HG02798 (cell line): ENCODE results near the gene FOXN3.

Source experiments
- ATAC-seq: cut with Tn5 transposase; IDR thresholded peaks from one replicate; pipeline ENCODE4 v1.9.1; 2021; ENCODE audit warnings: mild to moderate bottlenecking; ENCODE audit not compliant: unreplicated experiment, poor library complexity

FOXN3 gene

GRCh38 chr14:89185919-89186855 lies 230.8 kb downstream of the FOXN3 start:
- ATAC-seq, result no peak

GRCh38 chr14:89184952-89185351 lies 232.1 kb downstream of the FOXN3 start:
- ATAC-seq, result no peak

GRCh38 chr14:89182326-89182725 lies 234.7 kb downstream of the FOXN3 start:
- no peak for ATAC-seq

- ATAC-seq, result no peak
Measured at GRCh38 chr14:89180546-89180945, 236.5 kb downstream of the FOXN3 start.

- ATAC-seq, result no peak
Measured at GRCh38 chr14:89179891-89180404, 237.1 kb downstream of the FOXN3 start.

GRCh38 chr14:89178800-89179535 lies 238.1 kb downstream of the FOXN3 start:
- no peak for ATAC-seq

- no peak for ATAC-seq
Measured at GRCh38 chr14:89178376-89178775, 238.7 kb downstream of the FOXN3 start.

GRCh38 chr14:89175881-89176799 lies 240.9 kb downstream of the FOXN3 start:
- ATAC-seq, result no peak

- no peak for ATAC-seq
Measured at GRCh38 chr14:89171628-89172027, 245.4 kb downstream of the FOXN3 start.

GRCh38 chr14:89171168-89171567 lies 245.9 kb downstream of the FOXN3 start:
- no peak for ATAC-seq

GRCh38 chr14:89167705-89168104 lies 249.3 kb downstream of the FOXN3 start:
- no peak for ATAC-seq

GRCh38 chr14:89166633-89167032 lies 250.4 kb downstream of the FOXN3 start:
- no peak for ATAC-seq

GRCh38 chr14:89165189-89166181 lies 251.5 kb downstream of the FOXN3 start:
- ATAC-seq, result peak; percentile 68

GRCh38 chr14:89164168-89165073 lies 252.6 kb downstream of the FOXN3 start:
- peak; percentile 34 for ATAC-seq

GRCh38 chr14:89163031-89163636 lies 253.9 kb downstream of the FOXN3 start:
- ATAC-seq, result no peak

GRCh38 chr14:89162586-89162985 lies 254.4 kb downstream of the FOXN3 start:
- no peak for ATAC-seq

- no peak for ATAC-seq
Measured at GRCh38 chr14:89160437-89160836, 256.6 kb downstream of the FOXN3 start.

- no peak for ATAC-seq
Measured at GRCh38 chr14:89158701-89159100, 258.3 kb downstream of the FOXN3 start.
